SHP77 (cell line): Measurements from ENCODE around the gene CACNA1A.

ENCODE experiments used
- DNase-seq, 2 experiments: peaks; one replicate each; lab custom pipeline; 2025; lab: John Stamatoyannopoulos, UW

CACNA1A gene

DNA sequence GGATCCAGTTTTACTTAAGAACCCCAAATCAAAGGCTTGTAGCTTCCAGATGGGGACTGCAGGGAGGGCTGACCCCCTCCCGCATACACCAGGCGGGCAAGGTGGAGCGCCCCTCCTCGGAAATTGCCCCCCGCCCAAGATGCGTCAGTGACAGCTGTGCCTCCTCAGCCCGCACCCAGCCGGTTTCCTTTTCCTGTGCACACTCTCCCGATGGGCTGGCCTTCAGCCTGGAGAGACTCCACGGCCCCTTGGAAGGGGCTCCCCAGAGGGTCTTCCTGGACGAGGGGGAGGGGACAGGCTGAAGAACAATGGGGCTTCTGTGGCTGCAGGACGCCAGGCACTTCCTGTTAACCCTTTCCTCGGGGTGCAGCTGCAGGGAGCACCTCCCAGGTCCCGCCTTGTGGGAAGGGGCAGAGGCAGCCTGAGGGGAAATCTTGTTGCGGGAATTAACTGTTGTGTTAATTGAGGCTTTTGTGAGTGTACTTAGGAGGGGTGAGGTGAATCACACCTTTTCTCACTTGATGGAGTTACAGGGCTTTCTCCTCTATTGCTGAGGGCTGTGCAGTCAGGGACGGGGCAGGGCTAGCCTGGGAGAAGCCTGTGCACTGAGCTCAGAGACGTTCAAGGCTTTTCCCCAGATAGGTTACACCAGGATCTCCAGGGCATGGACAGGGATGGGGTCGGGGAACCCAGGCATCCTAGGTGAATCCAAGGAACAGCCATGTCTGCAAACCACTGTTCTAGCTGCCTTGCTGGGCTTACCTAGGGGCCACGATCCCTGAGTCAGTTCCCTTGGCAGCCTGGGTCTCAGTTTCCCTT, 341.7 kb downstream of the CACNA1A start:
- peak; percentile 43 to 70 for DNase-seq

- DNase-seq, result peak; percentile 73 to 76
Measured at GRCh38 chr19:13163609-13164342, 342.5 kb downstream of the CACNA1A start.

- peak; percentile 92 to 96 for DNase-seq
Measured at GRCh38 chr19:13162724-13163608, 343.3 kb downstream of the CACNA1A start.

GRCh38 chr19:13160557-13160956, 345.7 kb downstream of the CACNA1A start:
- no peak for DNase-seq

GRCh38 chr19:13159713-13160112, 346.6 kb downstream of the CACNA1A start:
- no peak for DNase-seq
